ENCODE results near the gene CCL24.
"Not testable (repeated sequence)": the region's sequence is repeated elsewhere in the genome, so short reads cannot be mapped to it uniquely, and the experiment has no call there.

The CCL24 gene, protein sequence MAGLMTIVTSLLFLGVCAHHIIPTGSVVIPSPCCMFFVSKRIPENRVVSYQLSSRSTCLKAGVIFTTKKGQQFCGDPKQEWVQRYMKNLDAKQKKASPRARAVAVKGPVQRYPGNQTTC

DNA sequence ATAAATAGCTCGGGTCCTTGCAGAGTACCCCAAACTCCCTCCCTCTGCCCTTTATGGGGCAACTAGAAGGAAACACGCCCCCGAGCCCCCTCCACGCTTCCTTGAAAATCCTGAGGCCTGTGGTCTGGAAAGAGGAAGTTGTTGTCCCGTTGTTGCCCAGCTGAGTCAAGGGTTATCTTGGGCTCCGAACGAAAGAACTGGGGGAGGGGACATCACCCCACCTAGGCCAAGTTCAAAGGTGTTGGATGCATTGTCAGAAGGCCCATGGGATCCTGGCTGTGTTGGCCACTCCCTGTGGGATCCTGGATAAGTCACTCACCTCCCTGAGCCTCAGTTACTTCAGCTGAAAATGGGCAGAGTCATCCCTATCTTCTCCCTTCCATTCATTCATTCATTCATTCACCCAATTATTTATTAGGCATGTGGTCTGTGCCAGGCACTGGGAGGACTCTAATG, at the start of gene CCL24:
Gene CCL24 (minus strand): TSS at position 26 of the 456 bp plus-strand sequence. CDS start 91 bp downstream, outside the sequence.
- no peak for DNase-seq (ENCODE audit: low read depth in 2 of 2)

DNA sequence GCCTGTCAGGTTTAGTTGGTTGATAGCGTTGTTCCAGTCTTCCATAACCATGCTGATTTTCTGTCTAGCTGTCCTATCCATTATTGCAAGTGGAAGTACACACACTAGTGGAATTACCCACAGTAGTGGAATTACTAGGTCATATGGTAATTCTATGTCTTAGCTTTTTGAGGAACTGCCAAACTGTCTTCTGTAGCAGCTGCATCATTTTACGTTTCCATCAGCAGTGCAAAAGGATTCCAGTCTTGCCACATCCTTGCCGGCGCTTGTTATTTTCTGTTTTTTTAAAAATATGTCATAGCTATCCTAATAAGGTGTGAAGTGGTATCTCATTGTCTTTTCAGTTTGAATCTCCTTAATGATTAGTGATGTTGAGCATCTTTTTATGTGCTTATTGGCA, 48.0 kb upstream of the CCL24 start:
- DNase-seq (ENCODE audit: low read depth in 2 of 2), result no peak

DNA sequence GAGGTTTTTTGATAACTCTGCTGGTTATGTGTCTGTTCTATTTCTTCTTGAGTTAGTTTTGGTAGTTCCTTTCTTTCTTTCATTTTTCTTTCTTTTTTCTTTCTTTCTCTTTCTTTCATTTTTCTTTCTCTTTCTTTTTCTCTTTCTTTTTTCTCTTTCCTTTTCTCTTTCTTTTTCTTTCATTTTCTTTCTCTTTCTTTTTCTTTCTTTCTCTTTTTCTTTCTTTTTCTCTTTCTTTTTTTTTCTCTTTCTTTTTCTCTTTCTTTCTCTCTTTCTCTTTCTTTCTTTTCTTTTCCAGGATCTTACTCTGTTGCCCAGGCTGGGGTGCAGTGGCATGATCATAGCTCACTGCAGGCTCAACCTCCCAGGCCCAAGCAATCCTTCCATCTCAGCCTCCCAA, 44.8 kb upstream of the CCL24 start:
- DNase-seq (ENCODE audit: low read depth in 2 of 2), result no peak

DNA sequence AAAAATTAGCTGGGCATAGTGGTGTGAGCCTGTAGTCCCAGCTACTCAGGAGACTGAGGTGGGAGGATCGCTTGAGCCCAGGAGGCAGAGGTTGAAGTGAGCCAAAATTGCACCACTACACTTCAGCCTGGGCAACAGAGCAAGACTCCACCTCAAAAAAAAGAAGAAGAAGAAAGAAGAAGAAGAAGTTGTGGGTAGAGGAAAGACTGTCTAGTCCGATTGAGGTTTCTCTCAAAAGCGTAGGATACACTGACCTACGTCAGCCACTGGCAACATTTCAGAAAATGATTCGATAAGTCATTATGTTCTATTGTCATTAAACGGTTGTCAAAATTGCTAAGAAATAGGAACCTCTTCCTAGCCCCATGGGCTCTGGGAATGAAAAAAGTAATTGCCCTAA, 42.9 kb upstream of the CCL24 start:
- no peak for DNase-seq (ENCODE audit: low read depth in 2 of 2)

DNA sequence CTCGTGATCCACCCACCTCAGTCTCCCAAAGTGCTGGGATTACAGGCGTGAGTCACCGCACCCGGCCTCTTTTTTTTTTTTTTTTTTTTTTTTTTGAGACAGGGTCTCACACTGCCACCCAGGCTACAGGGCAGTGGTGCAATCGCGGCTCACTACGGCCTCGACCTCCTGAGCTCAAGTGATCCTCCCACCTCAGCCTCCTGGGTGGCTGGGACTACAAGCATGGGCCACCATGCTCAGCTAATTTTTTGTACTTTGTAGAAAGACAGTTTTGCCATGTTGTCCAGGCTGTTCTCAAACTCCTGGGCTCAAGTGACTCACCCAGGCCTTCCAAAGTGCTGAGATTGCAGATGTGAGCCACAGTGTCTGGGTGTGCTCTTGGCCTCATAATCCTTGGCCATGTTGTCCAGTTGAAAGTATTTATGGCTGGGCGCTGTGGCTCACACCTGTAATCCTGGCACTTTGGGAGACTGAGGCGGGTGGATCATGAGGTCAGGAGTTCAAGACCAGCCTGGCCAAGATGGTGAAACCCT, 41.3 kb upstream of the CCL24 start:
- not testable (repeated sequence) for DNase-seq (ENCODE audit: low read depth in 2 of 2)

DNA sequence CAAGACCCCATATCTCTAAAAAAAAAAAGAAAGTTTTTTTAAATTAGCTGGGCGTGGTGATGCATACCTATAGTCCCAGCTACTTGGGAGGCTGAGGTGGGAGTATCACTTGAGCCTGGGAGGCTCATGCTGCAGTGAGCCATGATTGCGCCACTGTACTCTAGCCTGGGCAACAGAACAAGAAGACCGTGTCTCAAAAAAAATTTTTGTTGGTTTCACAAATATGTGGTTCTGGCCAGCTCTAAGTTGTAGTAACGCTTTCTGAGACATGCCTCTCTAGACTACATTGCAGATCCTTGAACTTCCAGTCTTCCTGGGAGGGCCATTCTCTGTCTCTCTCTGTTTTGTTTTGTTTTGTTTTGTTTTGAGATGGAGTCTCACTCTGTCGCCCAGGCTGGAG, 40.6 kb upstream of the CCL24 start:
- no peak for DNase-seq (ENCODE audit: low read depth in 2 of 2)

DNA sequence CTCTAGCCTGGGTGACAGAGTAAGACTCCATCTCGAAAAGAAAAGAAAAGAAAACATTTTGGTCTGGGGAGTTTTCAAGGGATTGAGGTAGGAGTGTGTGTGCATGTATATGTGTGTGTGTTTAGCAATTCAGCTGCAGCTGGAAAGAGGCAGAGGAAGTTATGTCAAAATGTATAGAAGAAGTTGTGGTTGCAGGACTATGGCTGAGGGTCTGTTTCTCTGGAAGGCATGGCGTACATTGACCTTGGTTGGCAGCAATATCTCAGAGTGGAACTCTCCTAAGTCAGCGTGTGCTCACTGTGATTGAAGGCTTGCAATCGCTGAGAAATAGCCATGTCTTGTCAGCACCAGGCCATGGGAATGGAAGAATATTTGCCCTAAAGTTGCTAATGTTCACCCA, 36.6 kb upstream of the CCL24 start:
- no peak for DNase-seq (ENCODE audit: low read depth in 2 of 2)

DNA sequence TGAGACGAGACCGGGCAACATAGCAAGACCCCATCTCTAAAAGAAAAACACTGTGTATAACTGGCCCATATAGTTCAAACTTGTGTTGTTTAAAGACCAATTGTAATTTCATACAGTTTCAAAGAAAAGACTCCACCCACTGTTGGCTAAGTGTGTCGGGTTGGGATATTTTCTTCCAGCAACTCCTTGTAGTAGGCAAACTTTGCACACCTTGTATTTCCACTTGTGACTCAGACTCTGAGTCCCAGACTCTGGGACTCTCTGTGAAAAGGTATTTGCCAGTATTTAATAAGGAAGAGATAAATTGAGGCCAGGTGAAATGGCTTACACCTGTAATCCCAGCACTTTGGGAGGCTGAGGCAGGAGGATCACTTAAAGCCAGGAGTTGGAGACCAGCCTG, 36.0 kb upstream of the CCL24 start:
- no peak for DNase-seq (ENCODE audit: low read depth in 2 of 2)

DNA sequence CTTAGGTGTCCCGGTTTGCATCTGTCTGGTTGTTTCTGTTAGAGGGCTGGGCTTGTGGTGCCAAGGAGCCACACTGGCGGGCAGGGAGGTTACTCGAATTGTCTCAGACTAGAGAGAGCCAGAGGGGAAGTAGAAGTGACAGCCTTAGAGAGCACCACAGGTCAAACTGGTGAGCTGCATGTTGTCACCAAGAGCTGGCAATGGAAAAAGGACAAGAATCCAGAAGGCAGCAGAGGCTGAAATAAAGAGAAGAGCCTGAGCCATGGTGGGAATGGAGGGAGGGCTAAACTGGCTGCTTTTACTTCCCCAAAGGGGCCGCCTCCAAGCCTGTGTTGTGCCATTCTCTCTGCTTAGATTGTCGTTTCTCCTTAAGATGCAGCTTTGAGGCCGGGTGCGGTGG, 34.1 kb upstream of the CCL24 start:
- no peak for DNase-seq (ENCODE audit: low read depth in 2 of 2)

DNA sequence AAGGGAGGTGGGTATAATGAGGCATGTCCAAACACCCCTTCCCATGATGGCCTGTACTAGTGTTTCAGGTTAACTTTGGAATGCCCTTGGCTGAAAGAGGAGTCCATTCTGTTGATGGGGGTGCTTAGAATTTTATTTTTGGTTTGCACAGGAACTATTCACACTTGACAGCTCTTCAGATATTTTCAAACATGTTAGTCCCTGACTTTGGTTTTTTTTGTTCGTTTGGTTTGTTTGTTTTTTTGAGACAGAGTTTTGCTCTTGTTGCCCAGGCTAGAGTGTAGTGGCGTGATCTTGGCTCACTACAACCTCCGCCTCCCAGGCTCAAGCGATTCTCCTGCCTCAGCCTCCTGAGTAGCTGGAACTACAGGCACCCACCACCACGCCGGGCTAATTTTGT, 31.5 kb upstream of the CCL24 start:
- DNase-seq (ENCODE audit: low read depth in 2 of 2), result not testable (repeated sequence)

DNA sequence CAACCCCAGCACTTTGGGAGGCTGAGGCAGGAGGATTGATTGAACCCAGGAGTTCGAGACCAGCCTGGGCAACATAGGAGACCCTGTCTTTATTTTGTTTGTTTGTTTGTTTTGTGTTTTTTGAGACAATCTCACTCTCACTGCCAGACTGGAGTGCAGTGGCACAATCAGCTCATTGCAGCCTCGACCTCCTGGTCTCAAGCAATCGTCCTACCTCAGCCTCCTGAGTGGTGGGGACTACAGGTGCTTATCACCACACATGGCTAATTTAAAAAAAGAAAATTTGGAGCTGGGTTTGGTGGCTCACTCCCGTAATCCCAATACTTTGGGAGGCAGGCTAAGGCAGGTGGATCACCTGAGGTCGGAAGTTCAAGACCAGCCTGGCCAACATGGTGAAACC, 30.6 kb upstream of the CCL24 start:
- no peak for DNase-seq (ENCODE audit: low read depth in 2 of 2)

DNA sequence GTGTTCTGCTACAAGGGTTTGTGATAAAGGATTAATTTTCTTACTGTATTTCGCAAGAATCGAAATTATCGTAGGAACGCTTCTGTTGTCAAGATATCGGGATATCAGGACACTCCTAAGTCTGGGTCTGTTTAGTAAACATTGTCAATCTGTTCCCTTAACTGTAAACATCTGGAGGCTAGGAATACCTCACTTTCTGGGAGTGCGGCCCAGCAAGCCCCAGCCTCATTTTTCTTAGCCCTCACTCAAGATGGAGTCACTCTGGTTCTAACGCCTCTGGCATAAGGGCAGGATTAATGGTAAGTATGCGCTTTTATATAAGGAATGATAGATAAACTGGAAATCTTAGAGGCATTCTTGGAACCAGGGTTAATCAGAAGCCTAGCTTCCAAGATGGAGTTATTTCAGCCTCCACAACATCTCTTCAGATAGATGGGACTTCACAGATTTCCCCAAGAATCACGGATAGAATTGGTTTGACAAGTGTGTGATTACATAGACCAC, 30.1 kb upstream of the CCL24 start:
- no peak for DNase-seq (ENCODE audit: low read depth in 2 of 2)

DNA sequence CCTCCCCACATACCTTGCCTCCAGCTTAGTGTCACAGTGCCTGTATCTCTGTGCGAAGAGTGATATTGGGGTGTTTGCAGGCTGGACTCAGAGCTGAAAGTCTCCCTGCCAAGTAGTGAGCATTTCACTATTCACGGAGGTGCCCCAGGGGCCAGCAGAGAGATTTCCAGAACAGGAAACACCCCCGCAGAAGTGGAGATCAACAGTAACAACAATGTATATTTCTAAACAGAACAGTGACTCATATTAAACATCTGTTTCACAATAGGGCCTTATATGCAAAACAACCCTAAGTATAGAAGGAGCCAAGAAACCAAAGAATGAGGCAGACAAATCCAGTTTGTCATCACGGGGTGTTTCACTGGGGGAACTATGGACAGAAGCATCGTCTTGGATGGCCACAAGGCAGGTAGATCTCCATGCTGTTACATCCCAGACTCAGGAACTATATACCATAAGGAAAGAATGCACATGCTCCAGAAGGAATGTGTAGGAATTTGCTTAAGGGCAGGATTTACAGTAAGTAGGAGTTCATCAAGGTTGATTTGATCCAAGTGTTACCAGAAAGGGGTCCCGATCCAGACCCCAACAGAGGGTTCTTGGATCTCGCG, 29.3 kb upstream of the CCL24 start:
- DNase-seq (ENCODE audit: low read depth in 2 of 2), result no peak

DNA sequence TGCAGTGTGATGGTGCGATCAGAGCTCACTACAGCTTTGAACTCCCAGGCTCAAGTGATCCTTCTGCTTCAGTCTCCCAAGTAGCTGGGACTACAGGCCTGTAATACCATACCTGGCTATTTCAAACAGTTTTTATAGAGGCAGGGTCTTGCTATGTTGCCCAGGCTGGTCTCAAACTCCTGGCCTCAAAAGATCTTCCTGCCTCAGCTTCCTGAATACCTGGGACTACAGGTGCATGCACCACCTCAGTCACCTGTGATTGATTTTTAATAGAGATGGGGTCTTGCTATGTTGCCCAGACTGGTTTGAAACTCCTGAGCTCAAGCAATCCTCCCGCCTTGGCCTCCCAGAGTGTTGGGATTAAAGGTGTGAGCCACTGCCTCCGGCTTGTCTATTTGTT, 26.4 kb upstream of the CCL24 start:
- no peak for DNase-seq (ENCODE audit: low read depth in 2 of 2)

DNA sequence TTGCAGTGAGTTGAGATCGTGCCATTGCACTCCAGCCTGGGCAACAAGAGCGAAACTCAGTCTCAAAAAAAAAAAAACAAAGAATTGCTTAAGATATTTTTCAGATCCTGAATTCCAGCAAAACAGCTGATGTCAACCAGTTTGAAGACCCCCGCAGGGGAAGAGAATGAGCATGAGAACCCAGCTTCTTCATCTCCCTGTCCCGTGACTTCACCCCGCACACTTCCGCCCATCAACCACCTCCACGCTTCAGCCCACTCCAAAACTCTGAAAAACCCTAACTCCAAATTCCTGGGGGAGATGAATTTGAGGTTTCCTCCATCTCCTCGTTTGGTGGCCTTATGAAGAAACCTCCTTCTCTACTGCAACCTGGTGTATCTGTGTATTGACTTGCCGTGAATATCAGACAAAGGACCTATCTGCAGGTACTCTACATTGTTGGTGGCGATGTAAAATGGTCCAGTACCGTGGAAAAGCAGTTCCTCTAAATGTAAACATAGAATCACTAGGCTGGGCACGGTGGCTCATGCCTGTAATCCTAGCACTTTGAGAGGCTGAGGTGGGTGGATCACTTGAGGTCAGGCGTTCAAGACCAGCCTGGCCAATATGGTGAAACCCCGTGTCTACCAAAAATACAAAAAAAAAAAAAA, 24.8 kb upstream of the CCL24 start:
- not testable (repeated sequence) for DNase-seq (ENCODE audit: low read depth in 2 of 2)

DNA sequence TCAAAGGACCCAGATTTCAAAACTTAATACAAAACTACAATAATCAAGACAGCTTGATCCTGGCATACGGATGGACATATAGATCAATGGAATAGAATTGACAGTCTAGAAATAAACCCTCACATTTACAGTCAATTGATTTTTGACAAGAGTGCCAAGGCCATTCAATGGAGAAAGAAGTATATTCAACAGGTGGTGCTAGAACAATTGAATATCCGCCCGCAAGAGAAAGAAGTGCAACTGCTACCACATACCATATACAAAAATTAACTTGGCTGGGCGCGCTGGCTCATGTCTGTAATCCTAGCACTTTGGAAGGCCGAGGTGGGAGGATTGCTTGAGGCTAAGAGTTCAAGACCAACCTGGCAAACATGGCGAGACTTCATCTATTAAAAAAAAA, 23.2 kb upstream of the CCL24 start:
- DNase-seq (ENCODE audit: low read depth in 2 of 2), result no peak

DNA sequence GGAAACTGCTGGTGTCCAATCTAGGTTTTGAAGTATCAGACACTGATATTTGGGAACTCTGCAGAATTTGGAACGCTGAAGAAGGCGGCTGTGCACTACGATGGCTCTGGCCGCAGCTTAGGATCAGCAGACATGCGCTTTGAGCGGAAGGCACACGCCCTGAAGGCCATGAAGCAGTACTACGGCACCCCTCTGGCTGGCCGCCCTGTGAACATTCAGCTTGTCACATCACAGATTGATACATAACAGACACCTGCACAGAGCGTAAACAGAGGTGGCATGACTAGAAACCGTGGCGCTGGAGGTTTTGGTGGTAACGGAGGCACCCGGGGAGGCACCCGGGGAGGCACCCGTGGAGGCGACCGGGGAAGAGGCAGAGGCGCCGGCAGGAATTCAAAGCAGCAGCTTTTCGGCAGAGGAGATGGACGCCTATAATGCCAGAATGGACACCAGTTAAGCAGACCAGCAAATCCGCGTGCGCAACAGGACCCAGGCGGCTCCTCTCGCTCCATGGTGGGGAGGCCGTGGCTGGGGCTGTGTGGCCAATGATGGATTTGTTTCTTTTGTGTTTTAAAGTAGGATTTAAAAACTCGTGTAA, 22.2 kb upstream of the CCL24 start:
- DNase-seq (ENCODE audit: low read depth in 2 of 2), result no peak

DNA sequence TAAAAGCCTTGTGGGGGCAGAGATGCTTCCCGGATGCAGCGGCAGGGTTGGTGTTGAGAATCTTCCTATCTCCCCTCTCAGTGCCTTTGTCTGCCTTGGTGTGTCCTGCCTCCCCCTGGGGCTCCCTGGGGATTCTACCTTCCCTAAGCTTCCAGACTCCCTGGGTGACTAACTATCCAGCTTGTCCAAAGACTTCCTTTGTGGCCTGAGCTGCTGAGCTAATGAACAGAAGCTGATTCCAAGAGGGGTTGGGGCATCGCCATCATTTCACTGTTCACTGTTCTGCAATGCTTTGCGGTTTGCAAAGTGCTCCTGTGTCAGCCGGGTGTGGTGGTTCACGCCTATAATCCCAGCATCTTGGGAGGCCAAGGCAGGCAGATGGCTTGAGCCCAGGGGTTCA, 20.1 kb upstream of the CCL24 start:
- not testable (repeated sequence) for DNase-seq (ENCODE audit: low read depth in 2 of 2)

DNA sequence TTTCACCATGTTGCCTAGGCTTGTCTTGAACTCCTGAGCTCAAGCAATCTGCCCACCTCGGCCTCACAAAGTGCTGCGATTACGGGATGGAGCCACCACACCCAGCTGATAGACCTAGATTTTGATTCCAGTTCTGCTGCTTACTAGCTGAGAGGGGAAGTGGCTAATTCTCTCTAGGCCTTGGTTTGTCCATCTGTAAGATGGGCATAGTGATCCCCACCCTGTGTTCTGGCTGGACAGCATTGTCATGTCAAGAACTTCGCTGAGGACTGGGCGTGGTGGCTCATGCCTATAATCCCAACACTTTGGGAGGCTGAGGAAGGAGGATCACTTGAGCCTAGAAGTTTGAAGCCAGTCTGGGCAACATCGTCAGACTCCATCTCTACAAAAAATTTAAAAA, 17.4 kb upstream of the CCL24 start:
- no peak for DNase-seq (ENCODE audit: low read depth in 2 of 2)

DNA sequence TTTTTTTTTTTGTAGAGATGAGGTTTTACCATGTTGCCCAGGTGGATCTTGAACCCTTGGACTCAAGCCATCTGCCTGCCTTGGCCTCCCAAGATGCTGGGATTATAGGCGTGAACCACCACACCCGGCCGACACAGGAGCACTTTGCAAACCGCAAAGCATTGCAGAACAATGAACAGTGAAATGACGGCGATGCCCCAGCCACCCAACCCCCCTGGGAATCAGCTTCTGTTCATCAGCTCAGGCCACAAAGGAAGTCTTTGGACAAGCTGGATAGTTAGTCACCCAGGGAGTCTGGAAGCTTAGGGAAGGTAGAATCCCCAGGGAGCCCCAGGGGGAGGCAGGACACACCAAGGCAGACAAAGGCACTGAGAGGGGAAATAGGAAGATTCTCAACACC, 16.1 kb upstream of the CCL24 start:
- DNase-seq (ENCODE audit: low read depth in 2 of 2), result not testable (repeated sequence)

DNA sequence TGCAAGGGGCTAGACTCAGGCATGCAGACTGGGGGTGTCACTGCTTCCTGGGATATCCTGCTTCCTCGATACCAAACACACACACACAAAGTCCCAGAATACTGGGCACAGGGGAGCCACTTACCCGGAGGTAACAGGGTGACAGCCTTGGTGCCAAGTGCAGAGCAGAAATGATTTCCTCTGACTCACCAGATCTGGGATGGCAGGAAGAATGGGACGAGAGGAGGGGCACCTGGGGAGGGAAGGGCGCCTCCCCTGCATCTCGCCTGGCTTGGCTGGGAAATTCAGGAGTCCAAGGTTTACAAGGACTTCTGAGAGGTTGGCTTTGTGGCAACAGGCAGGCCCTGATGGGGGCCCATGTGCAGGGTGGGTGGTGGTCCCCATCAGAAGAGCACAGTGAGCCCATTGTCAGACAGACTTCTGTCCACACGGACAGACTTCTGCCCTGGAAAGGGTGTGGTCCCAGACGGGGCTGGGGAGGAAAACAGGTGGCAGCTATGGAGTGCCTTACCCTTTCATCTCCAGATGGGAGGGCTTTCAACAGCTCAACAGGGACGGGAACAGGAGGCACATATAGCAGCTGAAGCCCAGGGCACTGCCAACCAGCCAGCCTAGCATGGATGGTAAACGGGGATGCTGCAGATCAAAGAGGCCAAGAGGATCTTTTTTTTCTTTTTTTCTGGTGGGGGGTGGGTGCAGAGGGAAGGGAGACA, 9.7 kb upstream of the CCL24 start:
- DNase-seq (ENCODE audit: low read depth in 2 of 2), result no peak

DNA sequence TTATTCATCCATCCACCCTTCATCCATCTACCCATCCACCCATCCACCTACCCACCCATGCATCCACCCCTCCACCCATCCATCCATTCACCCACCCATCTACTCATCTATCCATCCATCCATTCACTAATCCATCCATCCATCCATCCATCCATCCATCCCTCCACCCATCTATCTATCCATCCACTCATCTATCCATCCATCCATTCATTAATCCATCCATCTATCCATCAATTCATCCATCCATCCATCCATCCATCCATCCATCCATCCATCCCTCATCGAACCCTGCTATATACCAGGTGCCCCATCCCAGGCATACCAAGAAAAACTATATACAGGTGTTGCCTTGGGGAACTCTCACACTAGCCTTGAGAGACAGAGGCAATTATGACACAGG, 7.1 kb upstream of the CCL24 start:
- no peak for DNase-seq (ENCODE audit: low read depth in 2 of 2)

Data from stimulated activated CD8-positive, alpha-beta memory T cell treated with anti-CD3 and anti-CD28 coated beads, Interleukin-7, amount 100 ng/mL, for 4 hours (primary cell).